Measurements from ENCODE around the gene THSD4.

DNA sequence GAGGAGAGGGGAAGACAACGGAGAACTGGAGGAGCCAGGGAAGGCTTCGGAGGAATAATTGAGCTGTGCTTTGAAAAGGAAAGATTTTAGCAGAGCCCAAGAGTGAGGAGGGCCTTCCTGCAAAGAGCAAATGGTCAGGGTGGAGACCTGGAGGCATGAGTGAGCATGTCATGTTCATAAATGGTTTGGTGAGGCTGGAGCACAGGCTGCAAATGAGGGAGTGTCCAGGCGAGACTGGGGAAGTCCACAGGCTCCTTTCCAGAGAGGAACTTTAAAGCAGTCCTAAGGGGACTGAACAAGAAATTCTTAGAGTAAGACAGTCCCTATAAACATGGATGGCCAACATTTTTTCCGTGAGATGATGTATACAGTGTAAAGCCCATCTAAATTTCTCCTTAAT is 108.8 kb downstream of the THSD4 start:
- TF ChIP-seq CTCF (conservative IDR thresholded peaks at IDR 0.05 in 1 of 2, IDR thresholded peaks at IDR 0.05 in 1 of 2; ENCODE audit: extremely low read depth in 1 of 2, insufficient read depth in 1 of 2, low read depth in 1 of 2, low read length in 2 of 2) (no peak), EZH2 (IDR thresholded peaks at IDR 0.05; ENCODE audit: borderline replicate concordance, low read length) (no peak)
